Measurements from ENCODE around the gene EFNA3.

Gene EFNA3

DNA sequence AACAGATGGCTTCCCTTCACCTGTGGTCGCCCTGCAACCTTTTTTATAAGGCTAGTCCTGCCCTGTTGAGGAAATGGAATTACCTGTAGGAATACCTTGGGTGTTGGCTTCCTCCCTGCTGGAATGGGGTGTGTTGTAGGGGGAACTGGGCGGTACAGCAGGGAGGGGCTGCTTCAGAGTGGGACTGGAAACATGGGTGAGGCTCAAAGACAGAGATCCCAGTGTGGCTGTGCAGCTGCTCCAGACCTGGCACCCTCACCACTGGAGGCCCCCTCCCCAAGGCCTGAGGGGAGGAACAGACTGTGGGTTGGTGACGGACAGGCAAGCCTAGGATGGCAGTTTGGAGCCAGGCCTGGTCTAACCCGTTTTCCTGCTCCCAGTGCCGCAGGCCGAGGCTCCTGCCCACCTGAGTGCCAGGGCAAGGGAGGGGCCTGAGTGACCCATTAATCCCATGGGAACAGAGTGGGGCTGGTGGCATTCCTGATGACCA, 4.5 kb downstream of the EFNA3 start:
- no peak for TF ChIP-seq SIN3A (IDR thresholded peaks at IDR 0.05; ENCODE audit: borderline replicate concordance, insufficient read depth, low read length)
- TF ChIP-seq, protein P1, sequence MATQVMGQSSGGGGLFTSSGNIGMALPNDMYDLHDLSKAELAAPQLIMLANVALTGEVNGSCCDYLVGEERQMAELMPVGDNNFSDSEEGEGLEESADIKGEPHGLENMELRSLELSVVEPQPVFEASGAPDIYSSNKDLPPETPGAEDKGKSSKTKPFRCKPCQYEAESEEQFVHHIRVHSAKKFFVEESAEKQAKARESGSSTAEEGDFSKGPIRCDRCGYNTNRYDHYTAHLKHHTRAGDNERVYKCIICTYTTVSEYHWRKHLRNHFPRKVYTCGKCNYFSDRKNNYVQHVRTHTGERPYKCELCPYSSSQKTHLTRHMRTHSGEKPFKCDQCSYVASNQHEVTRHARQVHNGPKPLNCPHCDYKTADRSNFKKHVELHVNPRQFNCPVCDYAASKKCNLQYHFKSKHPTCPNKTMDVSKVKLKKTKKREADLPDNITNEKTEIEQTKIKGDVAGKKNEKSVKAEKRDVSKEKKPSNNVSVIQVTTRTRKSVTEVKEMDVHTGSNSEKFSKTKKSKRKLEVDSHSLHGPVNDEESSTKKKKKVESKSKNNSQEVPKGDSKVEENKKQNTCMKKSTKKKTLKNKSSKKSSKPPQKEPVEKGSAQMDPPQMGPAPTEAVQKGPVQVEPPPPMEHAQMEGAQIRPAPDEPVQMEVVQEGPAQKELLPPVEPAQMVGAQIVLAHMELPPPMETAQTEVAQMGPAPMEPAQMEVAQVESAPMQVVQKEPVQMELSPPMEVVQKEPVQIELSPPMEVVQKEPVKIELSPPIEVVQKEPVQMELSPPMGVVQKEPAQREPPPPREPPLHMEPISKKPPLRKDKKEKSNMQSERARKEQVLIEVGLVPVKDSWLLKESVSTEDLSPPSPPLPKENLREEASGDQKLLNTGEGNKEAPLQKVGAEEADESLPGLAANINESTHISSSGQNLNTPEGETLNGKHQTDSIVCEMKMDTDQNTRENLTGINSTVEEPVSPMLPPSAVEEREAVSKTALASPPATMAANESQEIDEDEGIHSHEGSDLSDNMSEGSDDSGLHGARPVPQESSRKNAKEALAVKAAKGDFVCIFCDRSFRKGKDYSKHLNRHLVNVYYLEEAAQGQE (IDR thresholded peaks at IDR 0.05; ENCODE audit: insufficient read depth in 1 of 2, low read depth in 2 of 2, low read length in 2 of 2): no peak
- TF ChIP-seq TAF1 (IDR thresholded peaks at IDR 0.05; ENCODE audit: borderline replicate concordance, insufficient read depth, low read length): no peak
- no peak for TF ChIP-seq FOXP2 (optimal IDR thresholded peaks at IDR 0.05; ENCODE audit: borderline replicate concordance, extremely low read depth, extremely low read length, insufficient read depth)
- TF ChIP-seq POLR2AphosphoS5 (IDR thresholded peaks at IDR 0.05; ENCODE audit: low read depth, low read length): no peak

DNA sequence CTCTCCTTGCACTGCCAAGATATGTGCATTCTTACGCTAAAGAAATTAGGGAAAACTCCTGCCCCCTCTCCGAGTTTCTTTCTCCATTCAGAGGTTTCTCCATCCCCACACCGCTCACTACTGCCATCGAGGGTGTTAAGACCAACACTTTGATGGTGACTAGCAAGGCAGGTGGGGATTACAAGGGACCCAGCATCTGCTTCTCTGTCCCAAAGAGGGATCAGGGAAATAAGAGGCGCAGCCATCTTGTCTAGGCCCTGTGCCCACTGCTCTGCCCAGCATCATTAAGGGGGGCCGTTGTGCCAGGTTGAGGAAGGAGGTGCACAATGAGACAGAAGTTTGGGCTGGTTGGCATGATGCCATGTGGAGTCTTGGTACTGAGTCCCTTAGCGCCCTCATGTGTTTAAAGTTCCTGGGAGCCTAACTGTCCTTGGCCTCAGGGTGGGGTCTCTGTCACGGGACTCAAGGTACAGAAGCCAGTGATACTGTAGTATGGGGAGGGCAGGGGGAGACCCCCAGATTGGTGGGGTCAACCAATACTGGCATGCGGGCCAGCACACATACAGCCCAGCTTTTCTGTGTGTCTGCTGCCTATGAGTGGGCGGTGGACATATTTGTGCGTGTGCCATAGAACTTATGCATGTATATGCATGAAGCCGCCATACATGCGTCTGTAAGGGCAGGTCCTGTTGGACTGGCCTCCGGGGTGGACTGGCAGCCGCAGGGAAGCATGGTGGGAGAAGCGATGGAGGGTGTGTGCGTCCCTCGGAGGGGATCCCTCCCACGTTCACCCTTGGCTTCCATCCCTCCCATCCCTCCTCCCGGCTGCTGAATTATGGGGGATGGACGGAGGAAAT, 5.5 kb downstream of the EFNA3 start:
- TF ChIP-seq, protein P1 (IDR thresholded peaks at IDR 0.05; ENCODE audit: insufficient read depth in 1 of 2, low read depth in 2 of 2, low read length in 2 of 2): no peak
- TF ChIP-seq FOXP2 (optimal IDR thresholded peaks at IDR 0.05; ENCODE audit: borderline replicate concordance, extremely low read depth, extremely low read length, insufficient read depth) (no peak), POLR2AphosphoS5 (IDR thresholded peaks at IDR 0.05; ENCODE audit: low read depth, low read length) (no peak), TAF1 (IDR thresholded peaks at IDR 0.05; ENCODE audit: borderline replicate concordance, insufficient read depth, low read length) (no peak), SIN3A (IDR thresholded peaks at IDR 0.05; ENCODE audit: borderline replicate concordance, insufficient read depth, low read length) (no peak)

DNA sequence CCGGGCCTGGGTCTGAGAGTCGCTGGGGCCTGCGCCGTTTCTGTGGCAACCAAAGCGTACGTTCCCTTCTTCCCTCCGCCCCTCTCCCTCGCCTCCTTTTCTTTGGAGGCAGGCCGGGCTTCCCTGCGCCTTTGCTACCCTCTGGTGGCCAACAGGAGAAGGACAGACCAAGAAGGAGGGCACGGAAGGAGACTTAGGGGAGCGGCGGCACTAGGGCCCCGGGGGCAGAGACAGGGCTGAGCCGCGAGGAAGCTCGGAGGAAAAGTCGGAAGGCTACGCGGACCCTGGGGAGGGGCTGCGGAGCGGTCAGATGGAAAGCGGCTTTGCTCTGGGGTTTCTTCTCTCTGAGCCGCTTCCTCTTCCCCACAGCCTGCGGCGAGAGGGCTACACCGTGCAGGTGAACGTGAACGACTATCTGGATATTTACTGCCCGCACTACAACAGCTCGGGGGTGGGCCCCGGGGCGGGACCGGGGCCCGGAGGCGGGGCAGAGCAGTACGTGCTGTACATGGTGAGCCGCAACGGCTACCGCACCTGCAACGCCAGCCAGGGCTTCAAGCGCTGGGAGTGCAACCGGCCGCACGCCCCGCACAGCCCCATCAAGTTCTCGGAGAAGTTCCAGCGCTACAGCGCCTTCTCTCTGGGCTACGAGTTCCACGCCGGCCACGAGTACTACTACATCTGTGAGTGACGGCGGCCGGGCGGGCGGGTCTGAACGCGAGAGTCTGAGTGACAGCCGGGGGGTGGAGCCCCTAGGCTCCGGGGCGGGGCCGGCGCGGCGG, 6.3 kb downstream of the EFNA3 start:
- TF ChIP-seq, protein P1 (IDR thresholded peaks at IDR 0.05; ENCODE audit: insufficient read depth in 1 of 2, low read depth in 2 of 2, low read length in 2 of 2): no peak
- TF ChIP-seq POLR2AphosphoS5 (IDR thresholded peaks at IDR 0.05; ENCODE audit: low read depth, low read length) (peak; percentile 75), TAF1 (IDR thresholded peaks at IDR 0.05; ENCODE audit: borderline replicate concordance, insufficient read depth, low read length) (no peak; the same call in 1 of the 2 replicates), FOXP2 (optimal IDR thresholded peaks at IDR 0.05; ENCODE audit: borderline replicate concordance, extremely low read depth, extremely low read length, insufficient read depth) (no peak), SIN3A (IDR thresholded peaks at IDR 0.05; ENCODE audit: borderline replicate concordance, insufficient read depth, low read length) (0 out of 2 replicates have a peak, but pooled peaks have one; percentile 72)

DNA sequence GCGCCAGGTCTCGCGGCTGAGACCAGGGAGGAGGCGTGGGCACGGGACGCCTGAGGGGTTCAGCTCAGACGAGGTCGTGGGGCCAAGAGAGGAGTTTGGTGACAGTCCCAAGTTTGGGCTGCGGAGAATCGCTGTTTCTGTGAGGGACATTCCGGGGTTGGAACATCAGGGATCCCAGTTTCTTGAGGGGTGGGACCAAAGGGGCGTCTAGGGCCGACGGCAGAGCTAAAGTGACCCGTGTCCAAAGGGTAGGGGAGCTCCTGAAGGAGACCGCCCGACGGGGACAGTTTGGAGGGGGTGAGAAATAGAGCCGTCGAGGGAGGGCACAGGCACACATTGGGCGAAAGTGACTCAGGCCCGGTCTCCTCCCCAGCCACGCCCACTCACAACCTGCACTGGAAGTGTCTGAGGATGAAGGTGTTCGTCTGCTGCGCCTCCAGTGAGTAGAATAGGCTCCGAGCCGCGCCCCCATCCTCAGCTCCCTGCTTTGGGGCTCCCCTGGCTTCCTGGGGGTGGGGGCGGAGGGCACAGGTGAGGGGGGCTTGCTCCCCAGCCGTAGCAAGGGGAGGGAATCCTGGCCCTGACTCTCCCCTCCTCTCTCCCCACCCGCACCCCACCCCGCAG, 7.0 kb downstream of the EFNA3 start:
- TF ChIP-seq, protein P1 (IDR thresholded peaks at IDR 0.05; ENCODE audit: insufficient read depth in 1 of 2, low read depth in 2 of 2, low read length in 2 of 2): no peak
- TF ChIP-seq TAF1 (IDR thresholded peaks at IDR 0.05; ENCODE audit: borderline replicate concordance, insufficient read depth, low read length): no peak

Measured in PFSK-1 (cell line).